Endothelial cell of umbilical vein (primary cell): ENCODE data around the gene TXNRD2. TPM values are rescaled to one million over a fixed set of nuclear protein-coding genes. Genes with fewer than 3 reads are reported as not detected.

Experiments used
- BruUV-seq: library from RNA; stranded (reverse); fragments of 400-500 nt; replicated peaks from 2 replicates; lab custom pipeline; 2021; lab: Mats Ljungman, UMichigan
- CTCF ChIA-PET: fragments of 300-600, 350-600 bp; sonication (Branson Sonifier 250); formaldehyde crosslinking; loops from one replicate; lab custom pipeline; 2021; ENCODE audit warnings: antibody characterized with exemption, inconsistent platforms; lab: Charles Lee
- POLR2A ChIA-PET: fragments of 300-600, 350-600 bp; sonication (Branson Sonifier 250); formaldehyde crosslinking; loops from one replicate; lab custom pipeline; 2021; ENCODE audit warnings: antibody characterized with exemption, inconsistent platforms; lab: Charles Lee
- DNase-seq: peaks from one replicate; pipeline ENCODE4 v3.0.0-alpha.2; 2011; ENCODE audit warnings: low read depth, low spot score
- FAIRE-seq: peaks from 2 replicates; lab custom pipeline; 2011; peaks lifted over from hg19 to GRCh38; lab: Jason Lieb, UNC
- H2AFZ ChIP-seq: 2 replicates; pipeline ENCODE4 v1.6.0; 2012; ENCODE audit warnings: low read depth, low read length, control low read depth, inconsistent platforms
- H3K27ac ChIP-seq: 2 replicates; pipeline ENCODE4 v1.5.1; 2011; ENCODE audit warnings: low read depth, mild to moderate bottlenecking, control low read depth, low read length, moderate library complexity; ENCODE audit not compliant: insufficient read depth
- H3K27me3 ChIP-seq, 2 experiments: 2 replicates each; pipeline versions ENCODE4 v1.6.0 to v1.6.1; 2011; ENCODE audit warnings: low read length in 2 of 2, mixed read lengths in 1 of 2; ENCODE audit not compliant: control insufficient read depth in 2 of 2, insufficient read depth in 2 of 2
- H3K36me3 ChIP-seq, 2 experiments: 2 replicates in 1 of 2; 3 replicates in 1 of 2; pipeline ENCODE4 v1.5.1; 2011; ENCODE audit warnings: low read length in 2 of 2, mild to moderate bottlenecking in 1 of 2, moderate library complexity in 1 of 2; ENCODE audit not compliant: control insufficient read depth in 2 of 2, insufficient read depth in 2 of 2; ENCODE audit errors: extremely low read depth in 1 of 2
- H3K4me1 ChIP-seq: 3 replicates; pipeline ENCODE4 v1.5.1; 2011; ENCODE audit warnings: mild to moderate bottlenecking, low read length; ENCODE audit not compliant: control insufficient read depth, insufficient read depth; ENCODE audit errors: extremely low read depth
- H3K4me2 ChIP-seq: 2 replicates; pipeline ENCODE4 v1.6.1; 2011; ENCODE audit warnings: low read length, control low read depth, mixed read lengths; ENCODE audit not compliant: insufficient read depth
- H3K4me3 ChIP-seq, 3 experiments: fragments of 200-600 bp in 1 of 3; sonication (generic), shearing (Covaris generic) in 1 of 3; replicated peaks in 1 of 3; 2 replicates each; pipeline ENCODE4 v1.5.1; 2011 to 2016; ENCODE audit warnings: control low read depth in 3 of 3, low read length in 3 of 3, mild to moderate bottlenecking in 2 of 3, inconsistent platforms in 1 of 3, low read depth in 1 of 3, moderate library complexity in 1 of 3; ENCODE audit not compliant: insufficient read depth in 1 of 3
- H3K79me2 ChIP-seq: 2 replicates; pipeline ENCODE4 v1.6.0; 2012; ENCODE audit warnings: low read length, inconsistent platforms; ENCODE audit not compliant: control insufficient read depth, insufficient read depth
- H3K9ac ChIP-seq: replicated peaks from 2 replicates; pipeline ENCODE3; 2011; ENCODE audit warnings: low read length, control low read depth; ENCODE audit not compliant: insufficient read depth; ENCODE audit errors: extremely low read depth
- H3K9me1 ChIP-seq: replicated peaks from 3 replicates; pipeline ENCODE4 v1.6.0; 2011; ENCODE audit warnings: mild to moderate bottlenecking, low read length; ENCODE audit not compliant: control insufficient read depth, insufficient read depth; ENCODE audit errors: extremely low read depth
- H3K9me3 ChIP-seq: replicated peaks from 2 replicates; pipeline ENCODE4 v1.5.1; 2012; ENCODE audit warnings: low read length, inconsistent platforms; ENCODE audit not compliant: control insufficient read depth, insufficient read depth
- H4K20me1 ChIP-seq: replicated peaks from 2 replicates; pipeline ENCODE3; 2011; ENCODE audit warnings: mild to moderate bottlenecking, low read length; ENCODE audit not compliant: control insufficient read depth, insufficient read depth; ENCODE audit errors: extremely low read depth
- EZH2 ChIP-seq: IDR thresholded peaks from 2 replicates; pipeline ENCODE4 v1.6.1; 2012; ENCODE audit warnings: borderline replicate concordance, low read depth, mild to moderate bottlenecking, moderate library complexity, low read length, inconsistent platforms; ENCODE audit not compliant: severe bottlenecking
- FOS ChIP-seq: IDR thresholded peaks from 2 replicates; pipeline ENCODE4 v1.6.1; 2011; ENCODE audit warnings: mild to moderate bottlenecking, low read length, moderate library complexity, borderline replicate concordance; ENCODE audit not compliant: insufficient read depth
- GATA2 ChIP-seq: IDR thresholded peaks from 2 replicates; pipeline ENCODE4 v1.7.0; 2011; ENCODE audit warnings: low read depth, mild to moderate bottlenecking, moderate library complexity, mixed read lengths, low read length; ENCODE audit not compliant: insufficient read length, insufficient read depth
- JUN ChIP-seq: IDR thresholded peaks from 2 replicates; pipeline ENCODE4 v1.6.1; 2011; ENCODE audit warnings: borderline replicate concordance, low read depth; ENCODE audit not compliant: insufficient read length, insufficient read depth
- MYC ChIP-seq: IDR thresholded peaks from one replicate; pipeline ENCODE4 v1.6.1; 2011; ENCODE audit warnings: mild to moderate bottlenecking, low read depth, low read length
- POLR2A ChIP-seq: IDR thresholded peaks from 2 replicates; pipeline ENCODE4 v1.6.1; 2012; ENCODE audit warnings: low read depth, mild to moderate bottlenecking, control low read depth, low read length
- POLR2AphosphoS5 ChIP-seq: IDR thresholded peaks from 2 replicates; pipeline ENCODE4 v1.6.1; 2012; ENCODE audit warnings: low read depth, mild to moderate bottlenecking, control low read depth, low read length, moderate library complexity; ENCODE audit not compliant: insufficient read depth
- dilution Hi-C: fragments of 300-500 bp; cut with MboI; formaldehyde crosslinking; loops from one replicate; pipeline ENCODE4 v1.15.0; 2019; ENCODE audit warnings: low sequenced_read_pairs; ENCODE audit not compliant: extremely low pct_ligation_motif_present
- intact Hi-C: fragments of 100-400 bp; cut with micrococcal nuclease; formaldehyde crosslinking; loops from one replicate; pipeline ENCODE4 v1.10.0; 2022
- polyA plus RNA-seq, 4 experiments: library from polyadenylated mRNA; depleted of rRNA in 3 of 4; stranded (reverse) in 3 of 4; unstranded in 1 of 4; fragments of >200 nt; gene quantifications; 2 replicates each; pipeline versions ENCODE4 v1.2.1 to v1.2.3, GENCODE V29; 2011 to 2012; ENCODE audit warnings: missing spikeins in 1 of 4
- total RNA-seq: library from RNA; stranded (reverse); gene quantifications from 2 replicates; pipeline ENCODE4 v1.2.3, GENCODE V29; 2021
- TF ChIP-seq, protein P1 (sequence below): IDR thresholded peaks from 2 replicates; pipeline ENCODE4 v1.6.1; 2011; ENCODE audit not compliant: insufficient read depth, insufficient read length
- TF ChIP-seq, protein P2 (sequence below), 2 donors: IDR thresholded peaks; 1 replicate in 1 of 2; 2 replicates in 1 of 2; pipeline ENCODE4 v1.5.1; 2011; ENCODE audit warnings: low read length in 2 of 2, mild to moderate bottlenecking in 2 of 2, moderate library complexity in 2 of 2, control low read depth in 1 of 2, inconsistent platforms in 1 of 2, low read depth in 1 of 2; ENCODE audit not compliant: insufficient read depth in 1 of 2; ENCODE audit errors: extremely low read depth in 1 of 2

Gene TXNRD2
- total and polyA plus RNA-seq, 2 donors (not counting 3 experiments of a cell fraction or from before 2014, with no cell fraction given): 211 to 440 TPM

DNA sequence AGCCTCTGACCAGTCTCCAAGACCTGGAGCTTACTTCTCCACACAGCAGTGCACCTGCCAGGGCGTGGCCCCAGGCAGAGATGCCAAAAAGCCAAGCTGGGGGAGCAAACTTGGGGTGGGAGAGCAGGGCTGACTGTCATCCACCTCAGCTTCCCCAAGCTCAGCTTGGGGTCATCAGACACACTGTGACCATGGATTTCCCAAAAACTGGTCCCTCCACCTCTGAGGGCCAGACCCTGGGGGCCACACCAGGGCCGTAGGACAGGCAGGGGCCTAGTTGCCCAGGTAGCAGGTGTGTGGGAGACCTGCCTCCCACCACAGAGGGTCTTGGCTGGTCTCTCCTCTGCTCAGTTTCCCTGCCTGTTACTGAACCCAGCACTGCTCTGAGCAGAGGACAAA is 44.4 kb upstream of the TXNRD2 start:
- FAIRE-seq: no peak
- no peaks in the 10 kb centered on the region for H3K9me1 ChIP-seq
- H3K9ac ChIP-seq: peak overlapping the region; percentile 94
- no peaks in the 10 kb centered on the region for H3K9me3 ChIP-seq
- BruUV-seq: no TSS peak
- TF ChIP-seq, protein P1, sequence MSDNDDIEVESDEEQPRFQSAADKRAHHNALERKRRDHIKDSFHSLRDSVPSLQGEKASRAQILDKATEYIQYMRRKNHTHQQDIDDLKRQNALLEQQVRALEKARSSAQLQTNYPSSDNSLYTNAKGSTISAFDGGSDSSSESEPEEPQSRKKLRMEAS: no peak
- TF ChIP-seq EZH2 (no peak), JUN (no peak), POLR2A (no peak), GATA2 (no peak), FOS (no peak), MYC (no peak), POLR2AphosphoS5 (no peak)
- TF ChIP-seq, protein P2, sequence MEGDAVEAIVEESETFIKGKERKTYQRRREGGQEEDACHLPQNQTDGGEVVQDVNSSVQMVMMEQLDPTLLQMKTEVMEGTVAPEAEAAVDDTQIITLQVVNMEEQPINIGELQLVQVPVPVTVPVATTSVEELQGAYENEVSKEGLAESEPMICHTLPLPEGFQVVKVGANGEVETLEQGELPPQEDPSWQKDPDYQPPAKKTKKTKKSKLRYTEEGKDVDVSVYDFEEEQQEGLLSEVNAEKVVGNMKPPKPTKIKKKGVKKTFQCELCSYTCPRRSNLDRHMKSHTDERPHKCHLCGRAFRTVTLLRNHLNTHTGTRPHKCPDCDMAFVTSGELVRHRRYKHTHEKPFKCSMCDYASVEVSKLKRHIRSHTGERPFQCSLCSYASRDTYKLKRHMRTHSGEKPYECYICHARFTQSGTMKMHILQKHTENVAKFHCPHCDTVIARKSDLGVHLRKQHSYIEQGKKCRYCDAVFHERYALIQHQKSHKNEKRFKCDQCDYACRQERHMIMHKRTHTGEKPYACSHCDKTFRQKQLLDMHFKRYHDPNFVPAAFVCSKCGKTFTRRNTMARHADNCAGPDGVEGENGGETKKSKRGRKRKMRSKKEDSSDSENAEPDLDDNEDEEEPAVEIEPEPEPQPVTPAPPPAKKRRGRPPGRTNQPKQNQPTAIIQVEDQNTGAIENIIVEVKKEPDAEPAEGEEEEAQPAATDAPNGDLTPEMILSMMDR (IDR thresholded peaks at IDR 0.05; ENCODE audit: extremely low read depth in 1 of 2, insufficient read depth in 1 of 2, low read depth in 1 of 2, low read length in 2 of 2): no peak
- CTCF ChIA-PET: interaction anchor here (1.0 to 4.4 kb wide), 8 partner anchors 9 to 32 kb away, joined by 3 to 78 read pairs (median 4); no protein-coding TSS in a partner anchor
- H3K4me1 ChIP-seq: peaks cover 26% of the 10 kb centered on the region
- H4K20me1 ChIP-seq: no peaks in the 10 kb centered on the region
- dilution Hi-C loops (no loop called here), intact Hi-C loops (loop anchor here (1.0 kb wide), 3 partner anchors 11 to 27 kb away; no protein-coding TSS in a partner anchor)
- DNase-seq: no peak
- H3K27me3 ChIP-seq: no peaks in the 10 kb centered on the region
- no peak overlapping the region for H2AFZ ChIP-seq
- POLR2A ChIA-PET: interaction anchor here (0.6 to 1.8 kb wide), 4 partner anchors 12 to 27 kb away, joined by 3 to 7 read pairs (median 6); no protein-coding TSS in a partner anchor
- H3K27ac ChIP-seq: peak overlapping the region; percentile 80
- peak overlapping the region in 2 of 3 experiments; percentile 78 to 87 for H3K4me3 ChIP-seq
- H3K4me2 ChIP-seq: peak overlapping the region; percentile 44
- peaks cover 0 to 12% of the 10 kb centered on the region in 2 experiments for H3K36me3 ChIP-seq
- peaks cover 13% of the 10 kb centered on the region for H3K79me2 ChIP-seq
